Thyroid gland (tissue), 4 donors: ENCODE data around the gene ANKRD13B. TPM values are rescaled to one million over a fixed set of nuclear protein-coding genes. Genes with fewer than 3 reads are reported as not detected.

Experiments used
- DNase-seq, 2 donors: peaks; one replicate each; pipeline ENCODE4 v3.0.0-alpha.2; 2019
- H3K27ac ChIP-seq, 3 donors: fragments of 200-600 bp; sonication (generic); 1 replicate in 2 of 3; 2 replicates in 1 of 3; pipeline ENCODE4 v1.5.1; 2016 to 2019; ENCODE audit warnings: mild to moderate bottlenecking in 1 of 3, moderate library complexity in 1 of 3
- H3K27me3 ChIP-seq: fragments of 200-600 bp; sonication (generic); one replicate; pipeline ENCODE4 v1.5.1; 2019
- H3K36me3 ChIP-seq, 2 donors: fragments of 200-600 bp; sonication (generic); one replicate each; pipeline ENCODE4 v1.5.1; 2016 to 2019
- H3K4me1 ChIP-seq, 2 donors: fragments of 200-600 bp; sonication (generic); one replicate each; pipeline ENCODE4 v1.5.1; 2017 to 2019
- H3K4me3 ChIP-seq, 3 donors: fragments of 200-600 bp; sonication (generic); replicated peaks in 1 of 3; 1 replicate in 2 of 3; 2 replicates in 1 of 3; pipeline ENCODE4 v1.5.1; 2016; ENCODE audit warnings: mild to moderate bottlenecking in 1 of 3
- H3K9me3 ChIP-seq: fragments of 200-600 bp; sonication (generic); one replicate; pipeline ENCODE4 v1.5.1; 2017
- POLR2A ChIP-seq, 2 donors: fragments of 450-650 bp; IDR thresholded peaks; one replicate each; pipeline ENCODE4 v1.6.1; 2017; ENCODE audit warnings: antibody characterized with exemption in 2 of 2, mild to moderate bottlenecking in 2 of 2, moderate library complexity in 1 of 2
- WGBS, 2 donors: methylation state at CpG; one replicate each; pipeline ENCODE4 v1.1.5; 2017; 5-methylcytosine and 5-hydroxymethylcytosine counted together
- intact Hi-C: fragments of 100-400 bp; cut with DNase I; formaldehyde crosslinking; loops from one replicate; pipeline ENCODE4 v1.15.1; 2023
- total RNA-seq, 4 donors: library from RNA; depleted of rRNA; stranded (reverse); fragments of >200 nt; gene quantifications; one replicate each; pipeline ENCODE4 v1.2.3, GENCODE V29; 2016
- TF ChIP-seq, protein P1 (sequence below), 6 experiments: fragments of 200-600 bp in 3 of 6; fragments of 450-650 bp in 3 of 6; sonication (generic) in 3 of 6; IDR thresholded peaks; one replicate each; pipeline ENCODE4 v1.5.1; 2016 to 2019; ENCODE audit warnings: antibody characterized with exemption in 6 of 6, mild to moderate bottlenecking in 2 of 6, inconsistent platforms in 1 of 6, moderate library complexity in 1 of 6

The ANKRD13B gene
- total RNA-seq, 4 donors from 2014 or later = 1.6 to 5.8 (median 3.1) TPM

DNA sequence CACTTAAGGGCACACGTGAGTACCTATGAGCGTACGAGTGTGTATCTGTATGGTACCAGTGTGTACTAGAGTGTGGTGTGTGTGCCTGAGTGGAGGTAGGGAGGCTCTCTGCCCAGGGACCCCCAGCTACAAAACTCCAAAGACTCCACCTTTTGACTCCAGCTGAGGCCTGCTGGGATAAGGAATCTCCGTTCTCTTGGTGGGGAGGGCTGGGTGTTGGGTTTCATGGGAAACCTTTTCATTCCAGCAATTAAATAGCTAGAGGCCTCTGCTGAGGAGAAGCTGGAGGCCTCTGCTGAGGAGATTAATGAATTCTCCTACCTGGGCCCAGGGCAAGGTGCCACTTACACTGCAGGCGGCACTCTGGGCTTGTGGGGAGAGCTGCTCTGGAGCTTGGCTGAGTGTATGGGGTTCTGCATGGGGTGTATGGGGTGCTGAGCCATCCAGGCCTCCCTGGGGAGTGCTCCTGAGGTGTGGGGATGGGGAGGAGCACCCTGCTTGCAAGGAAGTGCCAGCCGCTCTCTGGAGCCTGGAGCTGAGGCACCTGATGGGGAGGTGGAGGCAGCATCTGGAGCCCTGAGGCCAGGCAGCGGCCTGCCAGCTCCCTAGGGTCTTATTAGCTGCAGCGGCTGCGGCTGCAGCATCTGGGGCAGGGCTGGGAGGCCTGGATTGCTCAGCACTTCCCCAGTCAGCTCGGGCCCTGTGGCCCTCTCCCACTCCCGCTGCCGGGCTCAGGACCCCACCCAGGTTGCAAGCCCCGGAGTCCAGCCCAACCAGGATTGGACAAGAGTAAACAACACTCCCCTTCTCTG, 4.6 kb downstream of the ANKRD13B start:
- Histone ChIP-seq H3K9me3 (no peaks in the 10 kb centered on the region), H3K4me1 (peaks cover 5 to 10% of the 10 kb centered on the region in 2 donors), H3K36me3 (no peaks in the 10 kb centered on the region), H3K4me3 (no peak overlapping the region), H3K27me3 (no peaks in the 10 kb centered on the region), H3K27ac (no peak overlapping the region)
- DNase-seq = no peak
- WGBS, 2 donors = 67% methylated on average over 10 to 11 of the region's 13 CpGs
- intact Hi-C loops = no loop called here
- no peak for TF ChIP-seq POLR2A (IDR thresholded peaks at IDR 0.05)
- TF ChIP-seq, protein P1, sequence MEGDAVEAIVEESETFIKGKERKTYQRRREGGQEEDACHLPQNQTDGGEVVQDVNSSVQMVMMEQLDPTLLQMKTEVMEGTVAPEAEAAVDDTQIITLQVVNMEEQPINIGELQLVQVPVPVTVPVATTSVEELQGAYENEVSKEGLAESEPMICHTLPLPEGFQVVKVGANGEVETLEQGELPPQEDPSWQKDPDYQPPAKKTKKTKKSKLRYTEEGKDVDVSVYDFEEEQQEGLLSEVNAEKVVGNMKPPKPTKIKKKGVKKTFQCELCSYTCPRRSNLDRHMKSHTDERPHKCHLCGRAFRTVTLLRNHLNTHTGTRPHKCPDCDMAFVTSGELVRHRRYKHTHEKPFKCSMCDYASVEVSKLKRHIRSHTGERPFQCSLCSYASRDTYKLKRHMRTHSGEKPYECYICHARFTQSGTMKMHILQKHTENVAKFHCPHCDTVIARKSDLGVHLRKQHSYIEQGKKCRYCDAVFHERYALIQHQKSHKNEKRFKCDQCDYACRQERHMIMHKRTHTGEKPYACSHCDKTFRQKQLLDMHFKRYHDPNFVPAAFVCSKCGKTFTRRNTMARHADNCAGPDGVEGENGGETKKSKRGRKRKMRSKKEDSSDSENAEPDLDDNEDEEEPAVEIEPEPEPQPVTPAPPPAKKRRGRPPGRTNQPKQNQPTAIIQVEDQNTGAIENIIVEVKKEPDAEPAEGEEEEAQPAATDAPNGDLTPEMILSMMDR (IDR thresholded peaks at IDR 0.05) = no peak

DNA sequence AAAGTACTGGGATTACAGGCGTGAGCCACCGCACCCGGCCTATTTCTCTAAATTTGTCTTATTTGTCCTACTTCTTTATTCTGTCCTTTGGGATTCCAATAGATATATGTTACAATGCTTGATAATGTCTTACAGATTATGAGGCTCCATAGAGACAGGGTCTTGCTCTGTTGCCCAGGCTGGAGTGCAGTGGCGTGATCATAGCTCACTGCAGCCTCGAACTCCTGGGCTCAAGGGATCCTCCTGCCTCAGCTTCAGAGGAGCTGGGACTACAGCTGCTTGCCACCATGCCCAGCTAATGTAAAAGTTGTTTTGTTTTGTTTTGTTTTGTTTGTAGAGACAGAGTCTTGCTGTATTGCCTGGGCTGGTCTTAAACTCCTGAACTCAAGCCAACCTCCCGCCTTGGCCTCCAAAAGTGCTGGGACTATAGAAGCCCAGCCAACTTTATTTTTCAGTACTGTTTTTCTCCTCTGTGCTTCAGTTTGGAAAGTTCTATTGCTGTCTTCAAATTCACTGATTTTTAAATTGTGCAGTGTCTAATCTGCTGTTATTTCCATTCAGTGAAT, 10.3 kb downstream of the ANKRD13B start:
- Histone ChIP-seq H3K4me1 (no peaks in the 10 kb centered on the region), H3K36me3 (no peaks in the 10 kb centered on the region), H3K4me3 (no peak overlapping the region), H3K9me3 (no peaks in the 10 kb centered on the region), H3K27me3 (no peaks in the 10 kb centered on the region), H3K27ac (no peak overlapping the region)
- TF ChIP-seq, protein P1 (IDR thresholded peaks at IDR 0.05) = no peak
- TF ChIP-seq POLR2A (IDR thresholded peaks at IDR 0.05) = no peak
- whole genome bisulfite sequencing, 2 donors = 90 to 92% methylated on average over 6 of the region's 6 CpGs
- intact Hi-C loops = no loop called here
- DNase-seq = no peak

DNA sequence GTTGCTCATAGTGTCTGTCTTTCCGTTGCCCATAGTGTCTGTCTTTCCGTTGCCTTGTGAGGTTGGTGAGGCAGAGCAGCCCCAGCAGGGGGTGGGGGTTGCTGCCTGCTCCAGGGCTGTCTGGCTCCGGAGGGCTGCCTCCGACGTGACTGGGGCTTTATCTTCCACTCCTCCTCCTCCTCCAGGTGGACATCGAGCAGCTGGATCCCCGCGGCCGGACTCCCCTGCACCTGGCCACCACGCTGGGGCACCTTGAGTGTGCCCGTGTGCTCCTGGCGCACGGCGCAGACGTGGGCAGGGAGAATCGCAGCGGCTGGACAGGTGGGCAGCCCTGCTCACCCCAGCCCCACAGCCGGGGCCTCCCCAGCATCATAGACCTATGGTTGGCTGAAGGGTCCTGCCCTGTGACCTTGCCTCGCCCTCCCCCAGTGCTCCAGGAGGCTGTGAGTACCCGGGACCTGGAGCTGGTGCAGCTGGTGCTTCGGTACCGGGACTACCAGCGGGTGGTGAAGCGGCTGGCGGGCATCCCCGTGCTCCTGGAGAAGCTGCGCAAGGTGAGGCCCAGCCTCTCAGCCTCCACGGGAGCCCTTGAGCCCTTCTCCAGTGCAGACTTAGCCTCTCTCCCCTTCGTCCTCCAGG, 14.7 kb downstream of the ANKRD13B start:
- Histone ChIP-seq H3K4me1 (peaks cover 0 to 2% of the 10 kb centered on the region in 2 donors), H3K27ac (no peak overlapping the region), H3K36me3 (no peaks in the 10 kb centered on the region), H3K27me3 (no peaks in the 10 kb centered on the region), H3K4me3 (no peak overlapping the region), H3K9me3 (no peaks in the 10 kb centered on the region)
- WGBS, 2 donors = 85 to 92% methylated on average over 6 to 23 of the region's 29 CpGs
- TF ChIP-seq POLR2A (IDR thresholded peaks at IDR 0.05) = no peak
- TF ChIP-seq, protein P1 (IDR thresholded peaks at IDR 0.05) = no peak
- intact Hi-C loops = no loop called here
- no peak for DNase-seq

DNA sequence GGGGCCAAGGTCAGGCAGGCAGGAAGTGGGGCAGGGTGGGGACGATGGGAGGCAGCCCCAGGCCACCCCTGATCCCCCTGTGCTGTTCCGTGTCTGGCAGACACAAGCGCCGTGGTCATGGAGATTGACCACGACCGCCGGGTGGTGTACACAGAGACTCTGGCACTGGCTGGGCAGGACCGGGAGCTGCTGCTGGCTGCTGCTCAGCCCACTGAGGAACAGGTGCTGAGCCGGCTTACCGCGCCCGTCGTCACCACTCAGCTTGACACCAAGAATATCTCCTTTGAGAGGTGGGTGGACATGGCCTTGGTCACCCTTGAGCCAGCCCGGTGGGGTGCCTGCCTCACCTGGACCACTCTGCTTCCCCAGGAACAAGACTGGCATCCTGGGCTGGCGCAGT, 16.1 kb downstream of the ANKRD13B start:
- Histone ChIP-seq H3K27ac (no peak overlapping the region), H3K27me3 (no peaks in the 10 kb centered on the region), H3K9me3 (no peaks in the 10 kb centered on the region), H3K4me1 (peaks cover 12% of the 10 kb centered on the region in 2 donors), H3K4me3 (no peak overlapping the region), H3K36me3 (no peaks in the 10 kb centered on the region)
- WGBS, 2 donors = 90 to 92% methylated on average over 2 to 14 of the region's 15 CpGs
- intact Hi-C loops = no loop called here
- no peak for TF ChIP-seq POLR2A (IDR thresholded peaks at IDR 0.05)
- TF ChIP-seq, protein P1 (IDR thresholded peaks at IDR 0.05) = no peak
- DNase-seq = no peak

DNA sequence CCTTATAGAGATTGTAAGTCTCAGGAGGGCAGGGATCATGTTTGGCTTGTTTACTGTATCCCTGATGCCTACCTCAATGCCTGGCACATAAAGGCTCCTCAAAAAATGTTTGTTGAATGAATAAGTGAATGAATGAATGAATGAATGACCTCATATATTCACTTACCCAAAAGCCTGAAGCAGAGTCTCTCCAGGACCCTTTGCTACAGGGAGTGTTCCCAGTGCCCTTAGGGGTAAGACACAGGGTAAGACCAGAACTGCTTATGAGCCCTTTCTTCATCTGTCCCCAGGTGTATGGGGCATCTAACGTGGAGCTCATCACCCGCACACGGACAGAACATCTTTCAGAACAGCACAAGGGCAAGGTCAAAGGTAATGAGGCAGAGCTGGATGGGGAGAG, 17.5 kb downstream of the ANKRD13B start:
- no peak for TF ChIP-seq POLR2A (IDR thresholded peaks at IDR 0.05)
- TF ChIP-seq, protein P1 (IDR thresholded peaks at IDR 0.05) = no peak
- intact Hi-C loops = no loop called here
- H3K4me3 ChIP-seq = no peak overlapping the region
- H3K27ac ChIP-seq = no peak overlapping the region
- WGBS, 2 donors = 89 to 92% methylated on average over 3 of the region's 3 CpGs
- H3K4me1 ChIP-seq = peaks cover 21 to 22% of the 10 kb centered on the region in 2 donors
- DNase-seq = no peak
- H3K27me3 ChIP-seq = no peaks in the 10 kb centered on the region
- no peaks in the 10 kb centered on the region for H3K9me3 ChIP-seq
- H3K36me3 ChIP-seq = no peaks in the 10 kb centered on the region
